ENCODE measurements around the gene PRPF40A.
A peak's percentile ranks its signal among the peaks of the same experiment; 100 is the strongest.

GRCh38 chr2:152648336-152648735 lies 68.9 kb downstream of the PRPF40A start:
- peak in 1 of 3 experiments; percentile 32 for TF ChIP-seq CTCF (optimal IDR thresholded peaks at IDR 0.05 in 1 of 3, IDR thresholded peaks at IDR 0.05 in 1 of 3, conservative IDR thresholded peaks at IDR 0.05 in 1 of 3; ENCODE audit: extremely low read depth in 1 of 3, insufficient read depth in 2 of 3, low read length in 3 of 3)
- no peak for TF ChIP-seq EZH2 (IDR thresholded peaks at IDR 0.05; ENCODE audit: low read length)

All from keratinocyte (primary cell).